Parathyroid adenoma (tissue), 2 donors: ENCODE data around the gene IGSF10.

ENCODE experiments used
- H2AFZ ChIP-seq: fragments of 300-600 bp; sonication (generic); one replicate; pipeline ENCODE4 v1.7.0; 2017; ENCODE audit warnings: antibody characterized with exemption, mild to moderate bottlenecking
- H3K27ac ChIP-seq: fragments of 300-600 bp; sonication (generic); one replicate; pipeline ENCODE4 v1.7.0; 2017
- H3K27me3 ChIP-seq: fragments of 300-600 bp; sonication (generic); one replicate; pipeline ENCODE4 v1.7.0; 2017; ENCODE audit warnings: low read length; ENCODE audit not compliant: control insufficient read depth, insufficient read depth
- H3K36me3 ChIP-seq: fragments of 300-600 bp; sonication (generic); one replicate; pipeline ENCODE4 v1.7.0; 2017; ENCODE audit warnings: low read length; ENCODE audit not compliant: control insufficient read depth, insufficient read depth
- H3K4me1 ChIP-seq: fragments of 300-600 bp; sonication (generic); one replicate; pipeline ENCODE4 v1.7.0; 2017; ENCODE audit warnings: control low read depth
- H3K4me2 ChIP-seq: fragments of 300-600 bp; sonication (generic); one replicate; pipeline ENCODE4 v1.7.0; 2017; ENCODE audit warnings: low read length
- H3K4me3 ChIP-seq: fragments of 300-600 bp; sonication (generic); one replicate; pipeline ENCODE4 v1.7.0; 2017; ENCODE audit warnings: low read depth, low read length
- H3K79me2 ChIP-seq: fragments of 300-600 bp; sonication (generic); one replicate; pipeline ENCODE4 v1.7.0; 2017; ENCODE audit warnings: control low read depth
- H3K9ac ChIP-seq: fragments of 300-600 bp; sonication (generic); one replicate; pipeline ENCODE4 v1.7.0; 2017; ENCODE audit warnings: mild to moderate bottlenecking
- H3K9me3 ChIP-seq: fragments of 300-600 bp; sonication (generic); one replicate; pipeline ENCODE4 v1.7.0; 2017; ENCODE audit warnings: low read length; ENCODE audit not compliant: control insufficient read depth
- CTCF ChIP-seq: fragments of 300-600 bp; sonication (generic); IDR thresholded peaks from one replicate; pipeline ENCODE4 v1.7.0; 2017; ENCODE audit warnings: antibody characterized with exemption, mild to moderate bottlenecking
- donor health status: primary hyperparathyroidism.

IGSF10 gene

GRCh38 chr3:151434151-151434890 lies 26.5 kb downstream of the IGSF10 start:
- Histone ChIP-seq H3K27ac (no peak overlapping the region), H3K4me2 (no peak overlapping the region), H3K36me3 (no peaks in the 10 kb centered on the region), H3K27me3 (no peaks in the 10 kb centered on the region), H2AFZ (no peak overlapping the region), H3K9me3 (no peaks in the 10 kb centered on the region), H3K4me3 (no peak overlapping the region), H3K9ac (no peak overlapping the region), H3K79me2 (no peaks in the 10 kb centered on the region), H3K4me1 (no peaks in the 10 kb centered on the region)
- no peak for TF ChIP-seq CTCF

GRCh38 chr3:151432616-151433372 lies 28.1 kb downstream of the IGSF10 start:
- H3K9ac ChIP-seq = no peak overlapping the region
- H3K27me3 ChIP-seq = no peaks in the 10 kb centered on the region
- H3K9me3 ChIP-seq = no peaks in the 10 kb centered on the region
- H3K4me1 ChIP-seq = no peaks in the 10 kb centered on the region
- H3K36me3 ChIP-seq = no peaks in the 10 kb centered on the region
- H3K27ac ChIP-seq = no peak overlapping the region
- TF ChIP-seq CTCF = no peak
- H2AFZ ChIP-seq = no peak overlapping the region
- no peak overlapping the region for H3K4me3 ChIP-seq
- no peak overlapping the region for H3K4me2 ChIP-seq
- H3K79me2 ChIP-seq = no peaks in the 10 kb centered on the region

- Histone ChIP-seq H3K4me1 (no peaks in the 10 kb centered on the region), H3K79me2 (no peaks in the 10 kb centered on the region), H3K9ac (no peak overlapping the region), H3K27ac (no peak overlapping the region), H3K36me3 (no peaks in the 10 kb centered on the region), H3K4me3 (no peak overlapping the region), H3K4me2 (no peak overlapping the region), H3K27me3 (no peaks in the 10 kb centered on the region), H3K9me3 (no peaks in the 10 kb centered on the region), H2AFZ (no peak overlapping the region)
- no peak for TF ChIP-seq CTCF
These were observed 28.9 kb downstream of the IGSF10 start for GRCh38 chr3:151431940-151432339.

GRCh38 chr3:151430821-151431484 lies 29.9 kb downstream of the IGSF10 start:
- H3K4me1 ChIP-seq = no peaks in the 10 kb centered on the region
- no peaks in the 10 kb centered on the region for H3K36me3 ChIP-seq
- no peak overlapping the region for H3K9ac ChIP-seq
- H3K27ac ChIP-seq = no peak overlapping the region
- no peaks in the 10 kb centered on the region for H3K9me3 ChIP-seq
- no peak overlapping the region for H3K4me2 ChIP-seq
- H3K79me2 ChIP-seq = no peaks in the 10 kb centered on the region
- H2AFZ ChIP-seq = no peak overlapping the region
- no peak overlapping the region for H3K4me3 ChIP-seq
- H3K27me3 ChIP-seq = no peaks in the 10 kb centered on the region
- TF ChIP-seq CTCF = no peak
